GM10266 (cell line): ENCODE data around the gene CFAP300.

ENCODE experiments used
- DNase-seq: peaks from one replicate; pipeline ENCODE4 v3.0.0; 2012; ENCODE audit errors: extremely low spot score
- TF ChIP-seq, protein P1 (sequence below): IDR thresholded peaks from 2 replicates; pipeline ENCODE4 v1.5.1; 2012; ENCODE audit warnings: mild to moderate bottlenecking, low read depth; ENCODE audit not compliant: control insufficient read depth, insufficient read depth; ENCODE audit errors: missing control alignments

The CFAP300 gene

DNA sequence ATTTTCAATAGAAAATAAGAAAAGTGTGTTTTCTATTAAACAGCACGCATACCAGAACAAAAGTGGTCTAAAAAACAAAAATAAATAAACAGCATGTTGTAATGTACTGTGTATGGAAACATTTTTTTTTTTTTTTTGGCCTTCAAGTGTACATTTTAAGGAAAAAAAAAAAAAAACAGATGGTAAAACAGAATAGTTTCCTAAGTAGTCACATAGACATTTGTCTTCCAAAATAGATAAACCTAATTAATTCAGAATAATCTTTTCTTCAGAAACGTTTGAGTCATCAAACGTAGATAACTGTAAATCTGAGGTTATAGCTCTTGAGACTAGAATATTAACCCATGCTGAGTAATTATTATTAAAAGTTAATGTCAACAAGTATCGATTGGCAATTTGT, 396 bp upstream of the CFAP300 start:
- DNase-seq: no peak
- TF ChIP-seq, protein P1, sequence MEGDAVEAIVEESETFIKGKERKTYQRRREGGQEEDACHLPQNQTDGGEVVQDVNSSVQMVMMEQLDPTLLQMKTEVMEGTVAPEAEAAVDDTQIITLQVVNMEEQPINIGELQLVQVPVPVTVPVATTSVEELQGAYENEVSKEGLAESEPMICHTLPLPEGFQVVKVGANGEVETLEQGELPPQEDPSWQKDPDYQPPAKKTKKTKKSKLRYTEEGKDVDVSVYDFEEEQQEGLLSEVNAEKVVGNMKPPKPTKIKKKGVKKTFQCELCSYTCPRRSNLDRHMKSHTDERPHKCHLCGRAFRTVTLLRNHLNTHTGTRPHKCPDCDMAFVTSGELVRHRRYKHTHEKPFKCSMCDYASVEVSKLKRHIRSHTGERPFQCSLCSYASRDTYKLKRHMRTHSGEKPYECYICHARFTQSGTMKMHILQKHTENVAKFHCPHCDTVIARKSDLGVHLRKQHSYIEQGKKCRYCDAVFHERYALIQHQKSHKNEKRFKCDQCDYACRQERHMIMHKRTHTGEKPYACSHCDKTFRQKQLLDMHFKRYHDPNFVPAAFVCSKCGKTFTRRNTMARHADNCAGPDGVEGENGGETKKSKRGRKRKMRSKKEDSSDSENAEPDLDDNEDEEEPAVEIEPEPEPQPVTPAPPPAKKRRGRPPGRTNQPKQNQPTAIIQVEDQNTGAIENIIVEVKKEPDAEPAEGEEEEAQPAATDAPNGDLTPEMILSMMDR: no peak

DNA sequence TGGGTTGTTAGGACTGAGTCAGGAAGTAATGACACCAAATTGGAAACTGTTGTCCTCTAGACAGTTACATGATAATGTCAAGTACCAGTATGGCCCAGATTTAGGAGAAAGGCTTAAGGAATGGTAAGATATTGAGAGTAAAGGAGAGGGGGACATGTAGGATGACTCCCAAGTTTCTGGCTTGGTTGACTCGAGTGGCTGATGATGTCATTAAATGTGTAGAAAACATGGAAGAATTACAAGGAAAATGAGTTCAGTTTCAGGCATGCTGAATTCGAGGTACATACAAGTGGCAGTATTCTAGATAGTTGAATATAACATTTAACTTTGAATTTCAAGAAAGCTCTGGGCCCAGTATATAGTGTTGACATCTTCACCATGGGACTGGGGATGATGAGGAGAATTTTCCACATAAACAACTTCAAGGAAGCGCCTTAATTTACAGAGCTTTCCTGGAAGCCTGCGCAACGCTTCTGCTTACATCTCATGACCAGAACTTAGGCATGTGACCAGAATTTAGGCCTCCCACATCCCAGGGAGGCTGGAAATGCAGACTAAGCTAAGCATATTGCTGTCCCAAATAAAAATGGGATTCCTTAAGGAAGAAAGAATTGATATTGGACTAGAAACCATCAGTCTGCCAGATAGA, 3.8 kb downstream of the CFAP300 start:
- no peak for DNase-seq
- TF ChIP-seq, protein P1: no peak

DNA sequence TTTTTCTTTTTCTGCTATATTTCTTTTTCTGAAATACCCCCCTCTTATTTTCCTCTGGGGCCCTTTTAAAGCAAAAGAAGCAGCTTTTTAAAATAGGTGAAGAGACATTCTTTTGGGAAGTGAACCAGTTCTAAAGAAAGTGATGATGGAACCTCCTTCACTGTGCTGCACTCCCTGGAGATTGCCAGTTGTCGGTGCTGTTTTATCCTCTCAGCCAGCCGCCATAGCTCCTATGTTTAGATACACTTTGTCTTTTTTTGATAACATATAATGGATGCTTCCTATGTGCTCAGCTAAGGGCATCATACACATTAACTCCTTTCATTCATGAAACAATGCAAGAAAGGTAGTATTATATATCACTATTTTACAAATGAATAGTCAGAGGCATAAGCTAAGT, 14.0 kb downstream of the CFAP300 start:
- TF ChIP-seq, protein P1: no peak
- no peak for DNase-seq

DNA sequence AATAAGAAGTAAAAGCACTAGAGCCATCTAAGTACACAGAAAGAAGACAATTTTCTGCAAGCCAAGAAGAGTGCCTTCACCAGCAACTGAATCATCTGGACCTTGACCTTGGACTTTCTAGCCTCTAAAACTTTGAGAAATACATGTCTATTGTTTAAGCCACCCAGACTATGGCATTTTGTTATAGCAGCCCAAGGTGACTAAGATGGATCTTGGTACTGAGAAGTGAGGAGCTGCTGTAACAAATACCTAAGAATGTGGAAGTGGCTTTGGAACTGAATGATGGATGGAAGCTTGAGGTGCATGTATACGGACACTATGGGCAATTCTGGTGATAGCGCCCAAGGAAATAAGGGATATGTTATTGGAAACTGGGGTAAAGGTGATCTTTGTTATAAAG, 14.9 kb downstream of the CFAP300 start:
- no peak for DNase-seq
- TF ChIP-seq, protein P1: no peak

DNA sequence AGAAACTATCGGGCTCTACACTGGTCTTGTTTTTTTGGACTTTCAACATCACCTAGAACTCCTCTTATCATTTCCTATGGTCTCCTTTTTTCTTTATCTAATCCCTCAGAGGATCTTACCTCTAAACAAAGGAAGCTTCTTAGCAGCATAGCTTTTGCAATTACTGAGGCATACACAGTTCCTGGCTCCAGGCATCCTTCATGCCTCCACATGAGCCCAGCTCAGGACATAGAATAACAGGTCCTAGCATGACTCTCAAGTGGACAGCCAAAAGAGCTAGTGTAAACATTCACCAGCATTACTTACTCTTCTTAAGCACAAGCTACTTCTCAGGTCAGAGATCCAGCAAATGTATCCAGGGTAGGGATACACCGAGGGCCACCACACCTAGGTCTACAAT, 17.1 kb downstream of the CFAP300 start:
- no peak for DNase-seq
- TF ChIP-seq, protein P1: no peak

DNA sequence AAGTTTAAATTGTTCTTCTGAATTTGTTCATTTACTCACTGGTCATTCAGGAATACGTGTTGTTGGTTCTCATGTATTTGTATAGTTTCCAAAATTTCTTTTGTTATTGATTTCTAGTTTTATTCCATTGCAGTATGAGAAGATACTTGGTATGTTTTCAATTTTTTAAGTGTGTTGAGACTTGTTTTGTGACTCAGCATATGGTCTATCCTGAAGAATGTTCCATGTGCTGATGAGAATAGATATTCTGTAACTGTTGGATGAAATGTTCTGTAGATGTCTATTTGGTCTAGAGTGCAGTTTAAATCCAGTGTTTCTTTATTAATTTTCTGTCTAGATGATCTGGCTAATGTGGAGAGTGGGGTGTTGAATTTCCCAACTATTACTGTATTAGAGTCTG, 23.5 kb downstream of the CFAP300 start:
- DNase-seq: no peak
- TF ChIP-seq, protein P1: no peak

DNA sequence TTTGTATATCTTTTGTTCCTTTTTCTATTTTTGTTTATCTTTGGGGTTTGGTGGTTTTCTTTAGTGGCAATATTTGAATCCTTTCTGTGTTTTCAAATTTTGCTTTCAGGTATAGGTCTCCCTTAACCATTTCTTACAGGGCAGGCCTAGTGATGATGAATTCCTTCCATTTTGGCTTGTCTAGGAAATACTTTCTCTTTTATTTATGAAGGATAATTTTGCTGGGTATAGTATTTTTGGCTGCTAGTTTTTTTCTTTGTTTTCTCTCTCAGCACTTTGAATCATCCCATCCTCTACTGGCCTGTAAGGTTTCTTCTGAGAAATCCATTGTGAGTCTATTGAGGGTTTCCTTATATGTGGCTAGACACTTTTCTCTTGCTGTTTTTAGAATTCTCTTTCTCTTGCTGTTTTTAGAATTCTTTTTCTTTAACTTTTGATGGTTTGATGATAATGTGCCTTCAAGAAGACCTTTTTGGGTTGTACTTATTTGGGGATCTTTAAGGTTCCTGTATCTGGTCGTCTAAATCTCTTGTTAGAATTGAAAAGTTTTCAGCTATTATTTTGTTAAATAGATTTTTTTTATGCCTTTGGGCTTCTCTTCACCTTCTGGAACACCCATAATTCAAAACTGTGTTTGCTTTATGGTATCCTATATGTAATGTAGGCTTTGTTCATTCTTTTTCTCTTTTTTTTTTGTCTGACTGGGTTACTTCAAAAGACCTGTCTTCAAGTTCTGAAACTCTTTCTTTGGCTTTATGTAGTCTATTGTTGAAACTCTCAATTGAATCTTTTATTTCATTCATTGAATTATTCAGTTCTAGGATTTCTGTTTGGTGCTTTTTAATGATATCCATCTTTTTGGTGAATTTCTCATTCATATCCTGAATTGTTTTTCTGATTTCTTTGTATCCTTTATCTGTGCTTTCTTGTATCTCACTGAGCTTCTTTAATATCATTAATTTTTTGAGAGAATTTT, 24.5 kb downstream of the CFAP300 start:
- TF ChIP-seq, protein P1: no peak
- DNase-seq: no peak
